Heart right ventricle (tissue), 16 donors: ENCODE results near the gene URB2. TPM values are rescaled to one million over a fixed set of nuclear protein-coding genes. Genes with fewer than 3 reads are reported as not detected.

Experiments used
- ATAC-seq, 8 donors: fragments of 200-7000 bp; cut with Tn5 transposase; one replicate each; pipeline ENCODE4 v1.9.1; 2020; ENCODE audit warnings: mild to moderate bottlenecking in 8 of 8, moderate library complexity in 8 of 8, moderate number of reproducible peaks in 1 of 8
- DNase-seq, 2 donors: peaks; one replicate each; pipeline ENCODE4 v3.0.0-alpha.2; 2020
- H3K27ac ChIP-seq, 10 donors: fragments of 200-600 bp; sonication (generic) in 2 of 10; one replicate each; pipeline versions ENCODE4 v1.5.0 to v1.8.0; 2020 to 2022; ENCODE audit warnings: mild to moderate bottlenecking in 3 of 10
- H3K27me3 ChIP-seq, 7 donors: fragments of 200-600 bp; one replicate each; pipeline ENCODE4 v1.8.0; 2021 to 2022; ENCODE audit warnings: mild to moderate bottlenecking in 2 of 7
- H3K36me3 ChIP-seq, 9 donors: fragments of 200-600 bp; sonication (generic) in 1 of 9; one replicate each; pipeline versions ENCODE4 v1.5.0 to v1.8.0; 2020 to 2022; ENCODE audit warnings: mild to moderate bottlenecking in 2 of 9
- H3K4me1 ChIP-seq, 9 donors: fragments of 200-600 bp; sonication (generic) in 1 of 9; one replicate each; pipeline versions ENCODE4 v1.5.0 to v1.8.0; 2020 to 2022; ENCODE audit warnings: mild to moderate bottlenecking in 4 of 9
- H3K4me3 ChIP-seq, 10 donors: fragments of 200-600 bp; sonication (generic) in 2 of 10; one replicate each; pipeline versions ENCODE4 v1.5.0 to v1.8.0; 2020 to 2022; ENCODE audit warnings: mild to moderate bottlenecking in 7 of 10, moderate library complexity in 2 of 10
- H3K9me3 ChIP-seq, 11 donors: fragments of 200-600 bp in 10 of 11; sonication (generic) in 2 of 11; one replicate each; pipeline versions ENCODE4 v1.5.0 to v1.8.0; 2013 to 2022; ENCODE audit warnings: mild to moderate bottlenecking in 2 of 11, control low read depth in 1 of 11, moderate library complexity in 1 of 11
- WGBS, 2 donors: extraction: QIAGEN DNeasy Blood & Tissue Kit; methylation state at CpG; one replicate each; pipeline ENCODE4 v1.1.7; 2013; ENCODE audit warnings: inconsistent platforms in 1 of 2; 5-methylcytosine and 5-hydroxymethylcytosine counted together
- intact Hi-C, 10 donors: fragments of 100-400 bp; cut with DNase I; formaldehyde crosslinking; loops; one replicate each; pipeline versions ENCODE4 v1.11.1 to v1.14.2; 2022
- polyA plus RNA-seq, 2 donors: library from polyadenylated mRNA; stranded (reverse); fragments of 200-250 nt; gene quantifications; one replicate each; pipeline ENCODE4 v1.2.3, GENCODE V29; 2013
- total RNA-seq, 10 donors: library from RNA; stranded (reverse); fragmentation: NEBNext Ultra II Directional in 3 of 10; extraction: Animal tissue kit (Norgen Biotek cat#: 25700) in 3 of 10; gene quantifications; one replicate each; pipeline versions ENCODE4 v1.2.1 to v1.2.4, GENCODE V29; 2021 to 2023
- TF ChIP-seq, protein P1 (sequence below), 9 donors: fragments of 200-600 bp; sonication (generic) in 2 of 9; IDR thresholded peaks; one replicate each; pipeline versions ENCODE4 v1.5.0 to v1.8.0; 2021 to 2022; ENCODE audit warnings: antibody characterized with exemption in 9 of 9, mild to moderate bottlenecking in 5 of 9, moderate library complexity in 1 of 9
- donor health status: Arrhythmogenic right ventricular cardiomyopathy.
- donor health status: ischemic (EF 13 %, LVEDD 7.1; RV severe dilation, severe dysfunction).
- donor health status: healthy with polysubstance abuse.
- donor health status: DM: no; HTN: yes; CAD: no.
- donor health status: DM: no; HTN: no; CAD: no.
- donor health status: ischemic (EF 25% LVEDD 6.9; RV normal size, moderate dysfunction).
- donor health status: ischemic (EF 25% LVEDD 5.7; RV mildly dilated, moderate dysfunction).
- donor health status: healthy.
- donor health status: DM: yes; HTN: yes; CAD: no.
- donor health status: Ischemic cardiomyopathy.
- donor health status: ischemic (EF 35%, LVEDD 5.7; RV mildly dilated, moderate dysfunction).
- donor health status: nonischemic (EF 11% LVEDD 7.7; RV severe dilation, severe dysfunction).
- donor health status: DM: yes; HTN: yes; CAD: no.
- donor health status: PGD.
- donor health status: ischemic (EF 29% LVEDD 5.4; RV normal size, mild dysfunction).
- donor health status: nonischemic (EF 23%, LVEDD 6.1; RV moderate dilation, normal function).

Gene URB2
- total and polyA plus RNA-seq, 12 donors, result 1.6 to 5.6 (median 4.2) TPM

DNA sequence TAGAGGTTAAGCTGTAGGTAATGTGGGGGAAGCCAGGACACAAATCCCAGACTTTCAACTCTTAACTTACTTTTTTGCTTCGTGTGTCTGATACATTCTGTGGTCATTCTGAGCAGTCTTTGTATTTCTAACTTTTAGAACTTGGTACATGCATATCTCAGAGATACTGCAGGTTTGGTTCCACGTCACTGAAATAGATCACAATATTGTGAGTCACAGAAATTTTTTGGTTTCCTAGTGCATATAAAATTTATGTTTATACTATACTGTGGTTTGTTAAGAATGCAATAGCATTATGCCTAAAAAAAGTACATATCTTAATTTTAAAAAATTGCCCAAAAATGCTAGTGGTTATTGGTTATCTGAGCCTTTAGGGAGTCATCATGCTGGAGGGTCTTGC is 3.2 kb downstream of the URB2 start:
- H3K9me3 ChIP-seq, result no peaks in the 10 kb centered on the region
- ATAC-seq, result no peak
- H3K4me1 ChIP-seq, result peaks cover 10 to 27% (median 21%) of the 10 kb centered on the region in 9 donors
- peaks cover 0 to 18% (median under 1%) of the 10 kb centered on the region in 9 donors for H3K36me3 ChIP-seq
- intact Hi-C loops, result loop anchor here in 4 of 10 donors (5.0 to 10.0 kb wide), 3 partner anchors 72 to 122 kb away; partner anchors contain the start of genes ABCB10 (in 3 of the 4) and NUP133 (in 1 of the 4)
- no peaks in the 10 kb centered on the region for H3K27me3 ChIP-seq
- 90 to 95% methylated on average over 2 of the region's 2 CpGs for WGBS, 2 donors
- TF ChIP-seq, protein P1, sequence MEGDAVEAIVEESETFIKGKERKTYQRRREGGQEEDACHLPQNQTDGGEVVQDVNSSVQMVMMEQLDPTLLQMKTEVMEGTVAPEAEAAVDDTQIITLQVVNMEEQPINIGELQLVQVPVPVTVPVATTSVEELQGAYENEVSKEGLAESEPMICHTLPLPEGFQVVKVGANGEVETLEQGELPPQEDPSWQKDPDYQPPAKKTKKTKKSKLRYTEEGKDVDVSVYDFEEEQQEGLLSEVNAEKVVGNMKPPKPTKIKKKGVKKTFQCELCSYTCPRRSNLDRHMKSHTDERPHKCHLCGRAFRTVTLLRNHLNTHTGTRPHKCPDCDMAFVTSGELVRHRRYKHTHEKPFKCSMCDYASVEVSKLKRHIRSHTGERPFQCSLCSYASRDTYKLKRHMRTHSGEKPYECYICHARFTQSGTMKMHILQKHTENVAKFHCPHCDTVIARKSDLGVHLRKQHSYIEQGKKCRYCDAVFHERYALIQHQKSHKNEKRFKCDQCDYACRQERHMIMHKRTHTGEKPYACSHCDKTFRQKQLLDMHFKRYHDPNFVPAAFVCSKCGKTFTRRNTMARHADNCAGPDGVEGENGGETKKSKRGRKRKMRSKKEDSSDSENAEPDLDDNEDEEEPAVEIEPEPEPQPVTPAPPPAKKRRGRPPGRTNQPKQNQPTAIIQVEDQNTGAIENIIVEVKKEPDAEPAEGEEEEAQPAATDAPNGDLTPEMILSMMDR (IDR thresholded peaks at IDR 0.05), result no peak
- DNase-seq, result no peak
- H3K27ac ChIP-seq, result no peak overlapping the region
- H3K4me3 ChIP-seq, result no peak overlapping the region

DNA sequence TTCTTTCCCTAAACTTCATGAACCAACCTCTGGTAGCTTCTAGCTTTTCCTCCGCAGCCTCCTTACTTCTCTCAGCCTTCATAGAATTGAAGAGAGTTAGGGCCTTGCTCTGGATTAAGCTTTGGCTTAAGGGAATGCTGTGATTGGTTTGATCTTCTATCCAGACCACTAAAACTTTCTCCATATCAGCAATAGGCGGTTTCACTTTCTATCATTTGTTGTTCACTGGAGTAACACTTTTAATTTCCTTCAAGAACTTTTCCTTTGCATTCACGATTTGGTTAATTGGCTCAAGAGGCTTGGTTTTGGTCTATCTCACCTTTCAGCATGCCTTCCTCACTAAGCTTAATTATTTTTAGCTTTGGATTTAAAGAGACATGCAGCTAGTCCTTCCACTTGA is 5.1 kb downstream of the URB2 start:
- 77 to 79% methylated on average over 3 of the region's 3 CpGs for WGBS, 2 donors
- DNase-seq (no peak), ATAC-seq (no peak)
- Histone ChIP-seq H3K4me1 (peaks cover 4 to 16% (median 14%) of the 10 kb centered on the region in 9 donors), H3K9me3 (no peaks in the 10 kb centered on the region), H3K4me3 (no peak overlapping the region), H3K36me3 (peaks cover 0 to 36% (median 19%) of the 10 kb centered on the region in 9 donors), H3K27ac (no peak overlapping the region), H3K27me3 (no peaks in the 10 kb centered on the region)
- TF ChIP-seq, protein P1 (IDR thresholded peaks at IDR 0.05), result no peak
- intact Hi-C loops, result no loop called here

DNA sequence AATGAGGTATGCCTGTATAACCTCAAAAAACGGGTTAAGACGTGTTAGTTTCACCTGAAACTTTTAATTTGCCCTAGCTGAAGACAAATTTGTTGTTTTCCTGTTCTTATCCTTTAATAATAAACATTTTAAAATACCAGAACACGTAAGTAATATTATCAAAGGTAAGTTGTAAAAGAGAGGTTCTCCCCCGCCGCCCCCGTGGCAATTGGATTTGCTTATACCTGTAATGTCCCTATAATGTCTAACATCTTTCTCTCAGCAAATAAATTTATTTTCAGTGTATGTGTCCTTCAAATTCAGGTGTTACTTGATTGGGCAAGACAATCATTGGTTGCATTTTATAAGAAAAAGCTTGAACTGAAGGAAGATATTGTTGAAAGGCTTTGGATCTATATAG is 5.9 kb downstream of the URB2 start:
- ATAC-seq (no peak), DNase-seq (no peak)
- Histone ChIP-seq H3K27ac (no peak overlapping the region), H3K4me3 (no peak overlapping the region), H3K36me3 (peaks cover 0 to 45% (median 23%) of the 10 kb centered on the region in 9 donors), H3K27me3 (no peaks in the 10 kb centered on the region), H3K9me3 (no peaks in the 10 kb centered on the region), H3K4me1 (peaks cover under 1 to 9% (median 8%) of the 10 kb centered on the region in 9 donors)
- TF ChIP-seq, protein P1 (IDR thresholded peaks at IDR 0.05), result no peak
- intact Hi-C loops, result no loop called here
- WGBS, 2 donors, result 96 to 97% methylated on average over 6 of the region's 6 CpGs

DNA sequence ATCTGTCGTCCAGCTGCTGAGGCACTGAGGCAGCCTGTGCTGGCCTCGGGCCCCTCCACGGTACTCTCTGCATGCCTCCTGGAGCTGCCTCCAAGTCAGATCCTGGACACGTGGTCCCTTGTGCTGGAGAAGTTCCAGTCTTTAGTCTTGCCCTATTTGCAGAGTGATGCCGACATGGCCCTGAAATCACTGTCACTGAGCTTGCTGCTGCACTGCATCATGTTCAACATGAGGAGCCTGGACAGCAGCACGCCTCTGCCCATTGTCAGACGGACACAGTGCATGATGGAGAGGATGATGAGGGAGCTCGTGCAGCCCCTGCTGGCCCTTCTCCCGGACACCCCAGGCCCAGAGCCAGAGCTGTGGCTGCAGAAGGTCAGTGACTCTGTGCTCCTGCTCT is 10.0 kb downstream of the URB2 start:
- Histone ChIP-seq H3K4me1 (peaks cover 0 to 12% (median 3%) of the 10 kb centered on the region in 9 donors), H3K27ac (peak overlapping the region in 2 of 10 donors; percentile 20 to 30), H3K36me3 (peaks cover 0 to 65% (median 29%) of the 10 kb centered on the region in 9 donors), H3K27me3 (no peaks in the 10 kb centered on the region), H3K4me3 (no peak overlapping the region), H3K9me3 (no peaks in the 10 kb centered on the region)
- DNase-seq, result peak; percentile 38 to 42
- peak; percentile 52 to 92 (median 75) for ATAC-seq
- intact Hi-C loops, result no loop called here
- TF ChIP-seq, protein P1 (IDR thresholded peaks at IDR 0.05), result no peak
- 78% methylated on average over 9 of the region's 9 CpGs for WGBS, 2 donors
